GM18526 (cell line): Measurements from ENCODE around the gene HELZ.

ENCODE experiments used
- POLR2A ChIP-seq: IDR thresholded peaks from 3 replicates; pipeline ENCODE4 v1.6.1; 2011; ENCODE audit not compliant: insufficient read length; ENCODE audit errors: extremely low read depth

HELZ gene

GRCh38 chr17:67047382-67047781 is 197.6 kb downstream of the HELZ start:
- no peak for TF ChIP-seq POLR2A

- no peak for TF ChIP-seq POLR2A
These were observed 198.6 kb downstream of the HELZ start for GRCh38 chr17:67046398-67046797.

- TF ChIP-seq POLR2A: no peak
These were observed 200.1 kb downstream of the HELZ start for GRCh38 chr17:67044940-67045339.

- TF ChIP-seq POLR2A: no peak
These were observed 200.8 kb downstream of the HELZ start, which contains the start of gene CACNG1 for GRCh38 chr17:67044016-67044772. CACNG1 (plus strand) TSS chr17:67044554; CDS start chr17:67044661, 107 bp downstream.

DNA sequence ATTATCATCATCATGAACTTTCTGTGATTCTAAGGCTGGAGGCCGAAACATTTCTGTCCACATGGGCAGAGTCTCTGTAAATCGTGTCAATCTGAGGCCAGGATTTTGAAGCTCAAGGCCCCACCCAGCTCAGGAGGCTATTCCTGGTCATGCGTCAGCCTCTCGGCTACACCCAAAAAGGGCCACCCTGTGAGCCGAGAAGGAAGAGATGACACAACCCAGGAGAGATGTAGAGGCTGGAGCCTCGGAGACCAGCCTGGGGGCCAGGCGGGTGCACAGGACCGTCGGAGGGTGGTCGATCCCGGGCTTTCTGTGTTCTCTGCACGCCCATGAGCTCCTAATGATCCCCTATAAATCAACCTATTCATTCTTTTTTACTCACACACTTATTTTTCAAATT is 201.7 kb downstream of the HELZ start:
- TF ChIP-seq POLR2A: no peak

DNA sequence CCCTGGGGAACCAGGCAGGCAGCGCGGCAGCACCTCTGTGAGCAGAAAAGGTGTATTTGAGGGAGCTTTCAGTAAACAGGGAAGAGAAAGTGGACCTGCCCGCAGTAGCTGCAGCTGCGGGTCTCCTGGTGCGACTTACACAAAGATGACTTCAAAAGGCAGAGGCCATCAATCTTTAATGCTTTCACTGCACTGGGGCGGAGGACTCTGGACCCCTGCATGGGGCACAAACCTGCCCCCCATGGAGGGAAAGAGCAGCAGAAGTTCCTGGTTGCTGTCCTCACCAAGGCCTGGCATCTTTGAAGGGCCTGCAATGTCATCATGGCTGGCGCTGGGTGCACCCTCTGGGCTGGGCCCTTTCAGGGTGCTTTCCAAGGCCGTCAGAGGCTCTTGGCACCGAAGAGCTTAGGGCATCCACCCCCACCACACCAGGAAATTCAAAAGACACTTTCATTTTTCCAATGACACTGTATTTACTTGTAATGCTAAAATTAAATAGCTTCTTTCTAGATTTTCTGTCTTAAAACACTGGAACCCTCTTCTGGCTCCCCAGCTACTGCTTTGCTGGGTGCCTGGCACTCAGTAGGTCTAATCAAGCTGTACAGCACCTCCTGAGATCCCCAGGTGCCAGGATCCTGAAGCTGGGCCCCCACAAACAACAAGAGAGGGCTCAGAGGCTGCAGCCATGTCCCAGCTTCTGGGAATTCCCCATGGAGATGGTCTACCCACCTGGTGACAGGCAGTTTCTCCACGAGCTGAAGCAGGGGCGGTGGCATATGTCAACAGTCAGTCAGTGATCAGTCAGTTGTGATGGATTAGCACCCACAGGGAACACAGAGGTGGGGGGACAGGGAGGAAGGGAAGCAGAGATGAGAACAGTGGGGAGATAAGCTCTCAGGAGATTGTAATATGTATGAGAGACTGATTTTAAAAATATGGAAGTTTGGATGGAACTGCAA is 202.8 kb downstream of the HELZ start:
- TF ChIP-seq POLR2A: no peak

- TF ChIP-seq POLR2A: no peak
These were observed 203.5 kb downstream of the HELZ start for GRCh38 chr17:67041531-67041930.

DNA sequence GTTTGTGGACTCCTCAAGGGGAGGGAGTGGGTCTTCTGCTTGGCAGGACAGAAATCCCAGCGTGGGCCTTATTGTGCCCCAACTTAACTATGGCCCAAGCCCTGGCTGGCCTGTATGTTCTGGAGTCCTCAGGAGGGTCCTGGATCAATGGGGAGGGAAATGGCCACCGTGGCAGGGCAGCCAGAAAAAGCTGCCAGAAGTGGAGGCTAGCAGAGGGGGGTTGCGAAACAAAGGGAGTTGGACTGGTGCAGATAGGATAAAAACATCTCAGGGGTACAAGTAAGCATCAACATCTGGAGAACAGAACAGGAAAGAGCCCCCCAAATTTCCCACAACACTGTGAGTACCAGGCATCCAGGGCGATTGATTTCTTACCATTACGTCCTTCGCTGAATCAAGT is 204.3 kb downstream of the HELZ start:
- no peak for TF ChIP-seq POLR2A

DNA sequence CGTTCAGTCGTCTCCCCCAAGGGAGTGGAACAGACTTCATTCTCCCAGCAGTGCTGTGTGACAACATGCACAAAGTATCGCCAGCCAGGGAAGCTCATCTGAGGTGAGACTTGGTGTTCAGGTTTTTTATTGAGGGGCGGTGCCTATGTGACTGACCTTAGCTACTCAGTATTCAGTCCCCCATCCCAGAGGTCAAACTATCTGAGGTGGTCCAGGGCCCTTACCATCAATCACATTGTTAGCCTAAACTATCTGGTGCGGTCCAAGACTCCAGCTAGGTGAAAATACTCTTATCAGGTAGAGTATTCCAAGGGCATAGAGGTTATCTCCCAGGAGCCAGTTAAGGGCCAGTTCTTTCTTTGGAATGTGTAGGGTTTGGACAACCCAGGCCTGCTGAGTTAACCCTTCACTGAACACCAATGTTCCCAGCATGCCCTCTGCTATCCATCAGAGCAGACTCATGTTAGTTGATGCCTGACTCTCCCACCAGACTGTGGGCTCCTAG is 206.1 kb downstream of the HELZ start:
- TF ChIP-seq POLR2A: no peak

DNA sequence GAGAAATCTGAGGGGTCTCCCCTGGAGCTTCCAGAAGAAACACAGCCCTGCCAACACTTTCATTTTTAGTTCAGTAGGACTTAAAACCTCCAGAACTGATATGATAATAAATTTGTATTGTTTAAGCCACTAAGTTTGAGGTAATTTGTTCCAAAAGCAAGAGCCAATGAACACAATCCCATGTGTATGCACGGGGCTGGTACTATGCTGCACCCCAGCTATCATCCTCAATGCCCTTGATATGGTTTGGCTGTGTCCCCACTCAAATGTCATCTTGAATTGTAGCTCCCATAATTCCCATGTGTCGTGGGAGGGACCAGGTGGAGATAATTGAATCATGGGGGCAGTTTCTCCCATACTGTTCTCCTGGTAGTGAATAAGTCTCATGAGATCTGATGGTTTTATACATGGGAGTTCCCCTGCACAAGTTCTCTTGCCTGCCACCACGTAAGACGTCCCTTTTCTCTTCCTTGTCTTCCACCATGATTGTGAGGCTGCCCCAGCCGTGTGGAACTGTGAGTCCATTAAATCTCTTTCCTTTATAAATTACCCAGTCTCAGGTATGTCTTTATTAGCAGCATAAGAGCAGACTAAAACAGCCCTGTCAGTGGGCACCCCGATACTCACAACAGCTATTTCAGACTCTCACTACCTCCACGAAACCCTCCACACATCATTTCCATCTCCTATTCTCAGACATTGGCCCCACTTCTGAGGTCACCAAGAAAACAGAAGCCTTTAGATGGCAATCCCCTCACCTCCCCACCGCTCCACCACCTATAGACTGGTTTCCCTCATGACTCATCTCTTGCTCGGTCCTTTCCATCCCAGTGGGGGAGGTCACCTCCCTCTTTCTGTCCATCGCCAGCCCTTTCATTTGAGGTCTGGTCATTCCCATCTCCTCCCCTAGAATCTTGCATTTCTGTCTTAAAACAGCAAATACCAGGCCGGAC is 209.6 kb downstream of the HELZ start:
- no peak for TF ChIP-seq POLR2A

- no peak for TF ChIP-seq POLR2A
These were observed 211.4 kb downstream of the HELZ start for GRCh38 chr17:67033613-67034012.

DNA sequence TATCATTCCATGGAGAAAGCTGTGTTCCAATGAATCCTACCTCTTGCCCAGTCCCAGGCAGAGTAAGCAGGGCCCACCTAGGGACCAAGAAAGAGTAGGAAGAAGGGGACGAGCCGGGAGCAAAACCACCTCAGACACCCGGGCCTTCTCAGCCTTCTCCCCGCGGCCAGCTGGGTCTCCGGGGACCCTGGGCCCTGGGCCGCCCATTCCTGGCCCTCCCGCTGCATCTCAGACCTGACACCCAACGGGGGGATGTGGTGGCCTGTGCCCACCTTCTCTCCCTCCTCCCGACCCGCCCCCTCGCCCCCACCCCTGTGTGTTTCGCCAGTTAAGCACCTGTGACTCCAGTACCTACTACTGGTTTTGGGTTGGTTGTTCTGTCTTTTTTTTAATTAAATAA is 212.0 kb downstream of the HELZ start:
- no peak for TF ChIP-seq POLR2A

DNA sequence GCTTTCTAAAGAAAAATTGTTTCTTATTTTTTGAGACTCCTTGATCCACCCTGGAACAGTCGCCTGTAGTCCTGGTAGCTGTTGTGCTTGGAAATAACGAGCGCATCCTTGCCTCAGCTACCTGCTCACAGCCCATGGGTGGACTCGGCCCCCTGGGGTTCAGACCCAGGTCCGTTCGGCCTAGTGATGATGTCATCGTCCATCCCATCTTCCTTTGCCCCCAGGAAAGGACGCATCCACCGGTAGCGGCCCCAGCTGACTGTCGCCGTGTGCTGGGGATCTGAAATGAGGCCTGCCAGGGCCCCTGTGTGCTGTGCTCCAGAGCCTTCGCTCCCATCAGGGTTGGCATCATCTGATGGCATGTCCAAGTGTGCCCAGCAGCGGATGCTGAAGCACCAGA is 212.6 kb downstream of the HELZ start:
- no peak for TF ChIP-seq POLR2A

DNA sequence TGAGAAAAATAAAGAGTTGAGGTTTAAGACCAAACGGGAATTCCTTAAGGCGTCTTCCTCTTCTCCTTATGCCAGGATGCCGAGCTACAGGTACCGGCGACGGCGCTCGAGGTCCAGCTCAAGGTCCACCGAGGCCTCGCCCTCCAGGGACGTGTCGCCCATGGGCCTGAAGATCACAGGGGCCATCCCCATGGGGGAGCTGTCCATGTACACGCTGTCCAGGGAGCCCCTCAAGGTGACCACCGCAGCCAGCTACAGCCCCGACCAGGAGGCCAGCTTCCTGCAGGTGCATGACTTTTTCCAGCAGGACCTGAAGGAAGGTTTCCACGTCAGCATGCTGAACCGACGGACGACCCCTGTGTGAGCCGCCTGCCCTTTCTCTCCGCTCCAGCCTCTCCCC is 214.4 kb downstream of the HELZ start:
- TF ChIP-seq POLR2A: no peak

DNA sequence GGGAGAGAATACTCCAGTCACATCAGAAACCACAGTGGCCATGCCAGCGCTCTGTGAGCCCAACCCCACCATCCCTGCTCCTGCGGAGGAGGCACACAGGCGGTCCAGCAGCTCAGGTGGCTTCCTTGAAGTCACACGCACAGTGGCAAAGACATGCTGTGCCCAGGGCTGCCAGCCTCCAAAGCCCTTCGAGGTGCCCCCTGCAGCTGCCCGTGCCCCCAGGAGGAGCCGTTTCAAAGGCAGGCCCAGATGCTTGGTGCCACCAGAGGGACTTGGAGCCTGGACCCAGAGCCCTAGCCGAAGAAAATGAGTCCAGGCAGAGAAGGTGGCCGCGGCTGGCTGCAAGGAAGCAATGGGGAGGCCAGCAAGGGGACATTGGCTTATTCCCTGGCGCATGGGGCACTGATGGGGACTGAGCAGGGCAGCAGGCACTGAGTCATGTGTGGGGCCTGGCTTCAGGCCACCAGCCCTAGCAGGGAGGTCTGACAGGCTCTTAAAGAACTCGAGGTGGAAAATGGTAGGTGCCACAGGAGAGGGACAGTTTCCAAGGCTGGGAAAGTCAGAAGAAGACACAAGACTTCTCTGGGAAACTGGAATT is 217.9 kb downstream of the HELZ start:
- no peak for TF ChIP-seq POLR2A

GRCh38 chr17:67026341-67026740 is 218.7 kb downstream of the HELZ start:
- TF ChIP-seq POLR2A: no peak
